A673 (cell line): ENCODE data around the gene ARHGAP21.

Experiments
- CTCF ChIP-seq: fragments of 300-800, 200-600 bp; sonication (generic); conservative IDR thresholded peaks from 2 replicates; pipeline ENCODE4 v1.5.1; 2017; ENCODE audit warnings: low read depth, mild to moderate bottlenecking, antibody characterized with exemption, low read length, moderate library complexity, mixed read lengths
- EZH2 ChIP-seq: fragments of 200-600 bp; sonication (generic); IDR thresholded peaks from 2 replicates; pipeline ENCODE4 v1.6.1; 2017; ENCODE audit warnings: borderline replicate concordance, low read depth, mild to moderate bottlenecking, mixed read lengths, antibody characterized with exemption, low read length; ENCODE audit not compliant: poor library complexity, severe bottlenecking

GRCh38 chr10:24569828-24570657, 153.6 kb downstream of the ARHGAP21 start:
- TF ChIP-seq CTCF (no peak), EZH2 (no peak)
